Measurements from ENCODE around the gene CAMLG.
A peak's percentile ranks its signal among the peaks of the same experiment; 100 is the strongest.
"Not testable (repeated sequence)": the region's sequence is repeated elsewhere in the genome, so short reads cannot be mapped to it uniquely, and the experiment has no call there.

CAMLG gene

DNA sequence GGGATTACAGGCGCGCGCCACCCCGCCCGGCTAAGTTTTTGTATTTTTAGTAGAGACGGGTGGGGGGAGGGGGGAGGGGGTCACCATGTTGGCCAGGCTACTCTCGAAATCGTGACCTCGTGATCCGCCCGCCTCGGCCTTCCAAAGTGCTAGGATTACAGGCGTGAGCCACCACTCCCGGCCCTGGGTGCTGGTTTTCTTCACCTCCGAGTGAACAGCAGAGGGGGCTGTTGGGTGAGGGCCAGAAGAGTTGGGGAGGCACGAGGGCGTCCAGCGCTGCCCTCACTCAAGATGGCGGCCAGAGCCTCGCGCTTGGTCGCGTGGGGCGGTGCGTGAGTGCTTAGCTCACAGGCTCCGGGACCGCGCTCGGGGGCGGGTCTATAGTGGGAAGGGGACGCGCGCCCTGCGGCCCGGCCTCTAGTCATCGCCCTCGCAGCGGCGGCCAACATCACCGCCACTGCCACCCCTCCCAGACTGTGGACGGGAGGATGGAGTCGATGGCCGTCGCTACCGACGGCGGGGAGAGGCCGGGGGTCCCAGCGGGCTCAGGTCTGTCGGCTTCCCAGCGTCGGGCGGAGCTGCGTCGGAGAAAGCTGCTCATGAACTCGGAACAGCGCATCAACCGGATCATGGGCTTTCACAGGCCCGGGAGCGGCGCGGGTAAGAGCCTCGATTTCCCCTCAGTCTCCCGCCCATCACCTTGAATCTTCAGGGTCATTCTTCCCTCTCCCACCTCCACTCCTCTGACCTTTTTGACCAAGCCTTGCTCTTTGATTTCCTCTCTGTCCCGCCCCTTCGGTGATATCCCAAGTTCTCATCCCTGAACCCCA lies at the start of gene CAMLG:
CAMLG (plus strand) TSS at position 416 of the 830 bp plus-strand sequence; CDS start at position 489, 73 bp downstream.
- Histone ChIP-seq H3K27ac (peak within 1 kb of the TSS; percentile 87), H3K9me3 (no peaks in the 10 kb centered on the region), H3K4me1 (ENCODE audit: control insufficient read depth in 1 of 2, insufficient read depth in 1 of 2, low read depth in 1 of 2, low read length in 1 of 2) (peaks cover 31 to 37% of the 10 kb centered on the region in 2 experiments), H3K4me3 (ENCODE audit: low read depth in 1 of 2, low read length in 1 of 2) (peak within 1 kb of the TSS; percentile 79 to 89), H3K27me3 (no peaks in the 10 kb centered on the region), H3K36me3 (peaks cover 7% of the 10 kb centered on the region)
- TF ChIP-seq, protein P1, sequence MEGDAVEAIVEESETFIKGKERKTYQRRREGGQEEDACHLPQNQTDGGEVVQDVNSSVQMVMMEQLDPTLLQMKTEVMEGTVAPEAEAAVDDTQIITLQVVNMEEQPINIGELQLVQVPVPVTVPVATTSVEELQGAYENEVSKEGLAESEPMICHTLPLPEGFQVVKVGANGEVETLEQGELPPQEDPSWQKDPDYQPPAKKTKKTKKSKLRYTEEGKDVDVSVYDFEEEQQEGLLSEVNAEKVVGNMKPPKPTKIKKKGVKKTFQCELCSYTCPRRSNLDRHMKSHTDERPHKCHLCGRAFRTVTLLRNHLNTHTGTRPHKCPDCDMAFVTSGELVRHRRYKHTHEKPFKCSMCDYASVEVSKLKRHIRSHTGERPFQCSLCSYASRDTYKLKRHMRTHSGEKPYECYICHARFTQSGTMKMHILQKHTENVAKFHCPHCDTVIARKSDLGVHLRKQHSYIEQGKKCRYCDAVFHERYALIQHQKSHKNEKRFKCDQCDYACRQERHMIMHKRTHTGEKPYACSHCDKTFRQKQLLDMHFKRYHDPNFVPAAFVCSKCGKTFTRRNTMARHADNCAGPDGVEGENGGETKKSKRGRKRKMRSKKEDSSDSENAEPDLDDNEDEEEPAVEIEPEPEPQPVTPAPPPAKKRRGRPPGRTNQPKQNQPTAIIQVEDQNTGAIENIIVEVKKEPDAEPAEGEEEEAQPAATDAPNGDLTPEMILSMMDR (IDR thresholded peaks at IDR 0.05), result peak; percentile 83

DNA sequence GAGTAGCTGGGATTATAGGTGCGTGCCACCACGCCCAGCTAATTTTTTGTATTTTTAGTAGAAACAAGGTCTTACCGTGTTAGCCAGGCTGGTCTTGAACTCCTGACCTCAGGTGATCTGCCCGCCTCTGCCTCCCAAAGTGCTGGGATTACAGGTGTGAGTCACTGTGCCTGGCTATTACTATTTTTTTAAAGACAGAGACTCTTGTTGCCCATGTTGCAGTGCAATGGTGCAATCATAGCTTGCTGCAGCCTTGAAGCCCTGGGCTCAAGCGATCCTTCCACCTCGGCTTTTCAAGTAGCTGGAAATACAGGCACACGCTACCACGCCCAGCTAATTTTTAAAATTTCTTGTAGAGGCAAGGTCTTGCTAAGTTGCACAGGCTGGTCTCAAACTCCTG lies 48.2 kb upstream of the CAMLG start:
- not testable (repeated sequence) for H3K27ac ChIP-seq; H3K4me1 ChIP-seq (ENCODE audit: control insufficient read depth in 1 of 2, insufficient read depth in 1 of 2, low read depth in 1 of 2, low read length in 1 of 2); H3K4me3 ChIP-seq (ENCODE audit: low read depth in 1 of 2, low read length in 1 of 2); H3K9me3 ChIP-seq; H3K27me3 ChIP-seq
- peaks cover 74% of the 10 kb centered on the region for H3K36me3 ChIP-seq

DNA sequence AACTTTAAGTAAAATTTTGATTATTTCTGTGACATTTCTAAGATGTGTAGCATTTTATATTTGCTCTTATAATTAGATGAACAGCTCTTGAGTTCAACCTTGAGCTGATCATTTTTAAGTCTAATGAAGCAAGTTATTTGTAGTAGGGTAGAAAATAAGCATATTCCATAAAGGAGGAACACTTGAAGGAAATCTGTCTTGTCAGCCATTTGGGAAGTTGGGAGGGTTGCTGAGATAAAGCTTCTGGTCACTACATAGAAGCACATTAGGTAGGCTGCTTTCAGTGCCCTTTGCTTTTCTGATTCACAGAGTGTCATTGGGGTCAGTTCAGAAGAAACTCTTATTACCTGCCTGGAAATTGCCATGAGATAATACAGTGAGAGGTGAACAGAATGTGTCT lies 45.6 kb upstream of the CAMLG start:
- H3K27ac ChIP-seq, result no peak overlapping the region
- H3K36me3 ChIP-seq, result peaks cover 70% of the 10 kb centered on the region
- TF ChIP-seq, protein P1 (IDR thresholded peaks at IDR 0.05), result no peak
- H3K9me3 ChIP-seq, result no peaks in the 10 kb centered on the region
- H3K4me1 ChIP-seq (ENCODE audit: control insufficient read depth in 1 of 2, insufficient read depth in 1 of 2, low read depth in 1 of 2, low read length in 1 of 2), result no peaks in the 10 kb centered on the region
- no peaks in the 10 kb centered on the region for H3K27me3 ChIP-seq
- no peak overlapping the region for H3K4me3 ChIP-seq (ENCODE audit: low read depth in 1 of 2, low read length in 1 of 2)

DNA sequence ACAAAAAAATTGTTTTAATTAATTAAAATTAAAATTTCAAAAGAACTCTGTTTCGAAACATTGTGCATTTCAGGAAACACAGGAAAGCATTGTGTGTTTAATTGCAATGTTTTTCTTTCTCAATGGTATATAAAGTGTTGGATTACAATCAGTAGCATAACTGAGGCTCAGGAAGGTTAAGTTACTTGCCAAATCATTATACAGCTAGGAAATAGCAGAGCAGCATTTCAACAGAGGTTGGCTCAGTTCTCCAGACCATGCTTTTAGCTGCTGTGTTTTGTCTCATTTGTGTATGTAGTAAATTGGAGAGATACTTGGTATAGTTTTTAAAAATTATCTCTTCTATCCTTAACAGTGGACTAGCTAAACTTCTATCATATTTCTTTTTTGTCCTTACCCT lies 30.0 kb upstream of the CAMLG start:
- no peaks in the 10 kb centered on the region for H3K4me1 ChIP-seq (ENCODE audit: control insufficient read depth in 1 of 2, insufficient read depth in 1 of 2, low read depth in 1 of 2, low read length in 1 of 2)
- H3K27ac ChIP-seq, result no peak overlapping the region
- H3K27me3 ChIP-seq, result no peaks in the 10 kb centered on the region
- TF ChIP-seq, protein P1 (IDR thresholded peaks at IDR 0.05), result no peak
- no peak overlapping the region for H3K4me3 ChIP-seq (ENCODE audit: low read depth in 1 of 2, low read length in 1 of 2)
- H3K36me3 ChIP-seq, result peaks cover 71% of the 10 kb centered on the region
- H3K9me3 ChIP-seq, result no peaks in the 10 kb centered on the region

DNA sequence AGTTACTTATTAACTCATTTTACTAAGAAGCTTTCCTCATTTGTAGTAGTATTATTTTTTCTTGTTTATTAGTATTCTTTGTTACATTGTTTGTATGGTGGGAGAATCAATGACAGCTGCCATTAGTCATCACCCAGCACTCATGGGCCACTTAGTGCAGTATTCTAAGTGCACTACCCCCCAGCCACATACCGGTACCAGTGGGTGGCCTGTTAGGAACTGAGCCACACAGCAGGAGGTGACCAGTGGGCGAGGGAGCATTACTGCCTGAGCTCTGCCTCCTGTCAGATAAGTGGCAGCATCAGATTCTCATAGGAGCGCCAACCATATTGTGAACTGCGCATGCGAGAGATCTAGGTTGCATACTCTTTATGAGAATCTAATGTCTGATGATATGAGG lies 24.2 kb upstream of the CAMLG start:
- H3K4me1 ChIP-seq (ENCODE audit: control insufficient read depth in 1 of 2, insufficient read depth in 1 of 2, low read depth in 1 of 2, low read length in 1 of 2), result no peaks in the 10 kb centered on the region
- H3K27me3 ChIP-seq, result no peaks in the 10 kb centered on the region
- no peak overlapping the region for H3K4me3 ChIP-seq (ENCODE audit: low read depth in 1 of 2, low read length in 1 of 2)
- peaks cover 69% of the 10 kb centered on the region for H3K36me3 ChIP-seq
- no peak overlapping the region for H3K27ac ChIP-seq
- H3K9me3 ChIP-seq, result no peaks in the 10 kb centered on the region
- TF ChIP-seq, protein P1 (IDR thresholded peaks at IDR 0.05), result no peak

DNA sequence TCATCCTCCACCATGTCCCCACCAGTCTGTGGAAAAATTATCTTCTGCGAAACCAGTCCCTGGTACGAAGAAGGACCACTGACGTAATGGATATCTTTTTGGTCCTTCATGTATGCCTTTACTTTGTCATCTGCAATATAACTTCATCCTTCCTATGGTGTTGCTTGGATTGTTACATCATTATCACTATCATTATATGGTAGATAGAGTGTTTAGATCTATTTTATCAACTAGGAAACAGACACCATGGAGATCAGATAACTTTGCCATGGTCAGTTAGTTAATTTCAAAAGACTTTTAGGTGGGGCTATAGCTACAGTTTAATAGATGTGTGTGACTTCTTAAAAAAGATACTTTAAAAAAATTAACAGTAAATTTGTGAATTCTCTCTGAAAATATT lies 23.8 kb upstream of the CAMLG start:
- no peak overlapping the region for H3K4me3 ChIP-seq (ENCODE audit: low read depth in 1 of 2, low read length in 1 of 2)
- no peaks in the 10 kb centered on the region for H3K27me3 ChIP-seq
- TF ChIP-seq, protein P1 (IDR thresholded peaks at IDR 0.05), result no peak
- H3K27ac ChIP-seq, result no peak overlapping the region
- H3K36me3 ChIP-seq, result peaks cover 69% of the 10 kb centered on the region
- H3K4me1 ChIP-seq (ENCODE audit: control insufficient read depth in 1 of 2, insufficient read depth in 1 of 2, low read depth in 1 of 2, low read length in 1 of 2), result no peaks in the 10 kb centered on the region
- no peaks in the 10 kb centered on the region for H3K9me3 ChIP-seq

DNA sequence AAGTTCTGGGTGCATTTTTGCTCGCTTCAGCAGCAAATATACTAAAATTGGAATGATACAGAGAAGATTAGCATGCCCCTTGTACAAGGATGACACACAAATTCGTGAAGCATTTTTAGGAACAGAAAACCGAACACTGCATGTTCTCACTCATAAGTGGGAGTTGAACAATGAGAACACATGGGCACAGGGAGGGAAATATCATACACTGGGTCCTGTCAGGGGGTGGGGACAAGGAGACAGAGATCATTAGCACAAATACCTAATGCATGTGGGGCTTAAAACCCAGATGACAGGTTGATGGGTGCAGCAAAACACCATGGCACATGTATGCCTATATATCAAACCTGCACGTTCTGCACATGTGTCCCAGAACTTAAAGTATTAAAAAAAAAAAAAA lies 22.9 kb upstream of the CAMLG start:
- H3K27ac ChIP-seq; H3K4me1 ChIP-seq (ENCODE audit: control insufficient read depth in 1 of 2, insufficient read depth in 1 of 2, low read depth in 1 of 2, low read length in 1 of 2); H3K27me3 ChIP-seq; H3K9me3 ChIP-seq; H3K4me3 ChIP-seq (ENCODE audit: low read depth in 1 of 2, low read length in 1 of 2): not testable (repeated sequence)
- H3K36me3 ChIP-seq, result peaks cover 70% of the 10 kb centered on the region
